ENCODE results near the gene OPRM1.

Gene OPRM1

GRCh38 chr6:154295733-154296132, 256.7 kb downstream of the OPRM1 start:
- H3K4me3 ChIP-seq (replicated peaks; ENCODE audit: low read depth, low read length), result no peak overlapping the region
- no peak for DNase-seq (ENCODE audit: low read depth)
- TF ChIP-seq CTCF (IDR thresholded peaks at IDR 0.05; ENCODE audit: low read length, missing control alignments), result no peak
